GM21526 (cell line): ENCODE data around the gene TGFB1.
"Not testable (repeated sequence)": the region's sequence is repeated elsewhere in the genome, so short reads cannot be mapped to it uniquely, and the experiment has no call there.

Experiments used
- ATAC-seq: cut with Tn5 transposase; IDR thresholded peaks from one replicate; pipeline ENCODE4 v1.9.1; 2021; ENCODE audit warnings: moderate library complexity; ENCODE audit not compliant: unreplicated experiment, low FRiP score

TGFB1 gene

GRCh38 chr19:41304706-41305483 is 48.8 kb downstream of the TGFB1 start:
- ATAC-seq: no peak

DNA sequence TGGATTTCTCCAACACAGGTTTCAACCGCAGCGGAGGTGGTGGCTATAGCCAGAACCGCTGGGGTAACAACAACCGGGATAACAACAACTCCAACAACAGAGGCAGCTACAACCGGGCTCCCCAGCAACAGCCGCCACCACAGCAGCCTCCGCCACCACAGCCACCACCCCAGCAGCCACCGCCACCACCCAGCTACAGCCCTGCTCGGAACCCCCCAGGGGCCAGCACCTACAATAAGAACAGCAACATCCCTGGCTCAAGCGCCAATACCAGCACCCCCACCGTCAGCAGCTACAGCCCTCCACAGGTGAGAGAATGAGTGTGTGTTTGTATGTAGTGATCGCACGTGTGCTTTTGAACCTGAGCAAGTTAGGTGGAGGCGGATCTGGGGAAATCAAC is 49.8 kb downstream of the TGFB1 start:
- ATAC-seq: no peak

DNA sequence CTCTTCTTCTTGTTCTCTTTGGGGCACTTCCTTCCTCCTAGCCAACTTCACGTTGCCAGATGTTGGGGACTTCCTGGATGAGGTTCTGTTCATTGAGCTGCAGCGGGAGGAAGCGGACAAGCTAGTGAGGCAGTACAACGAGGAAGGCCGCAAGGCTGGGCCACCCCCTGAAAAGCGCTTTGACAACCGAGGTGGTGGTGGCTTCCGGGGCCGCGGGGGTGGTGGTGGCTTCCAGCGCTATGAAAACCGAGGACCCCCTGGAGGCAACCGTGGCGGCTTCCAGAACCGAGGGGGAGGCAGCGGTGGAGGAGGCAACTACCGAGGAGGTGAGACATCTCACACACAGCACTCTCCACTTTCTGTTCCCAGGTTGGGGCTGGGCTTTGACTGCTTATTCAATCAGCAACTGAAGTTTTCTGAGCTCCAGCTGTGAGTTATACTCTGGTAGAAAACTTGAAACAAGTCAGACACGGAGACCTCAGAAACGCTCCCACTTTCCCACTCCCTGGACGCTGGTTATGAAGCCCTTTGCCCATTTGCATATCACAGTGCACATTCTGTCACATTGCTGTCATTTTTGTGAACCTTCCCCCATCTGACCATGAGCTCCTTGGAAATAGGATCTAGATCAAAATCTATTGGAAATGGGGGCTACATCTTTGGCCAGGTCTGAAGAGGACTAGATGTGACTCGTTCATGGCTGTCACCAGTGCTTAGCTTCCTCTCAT is 50.9 kb downstream of the TGFB1 start:
- no peak for ATAC-seq

GRCh38 chr19:41300555-41300954 is 53.2 kb downstream of the TGFB1 start:
- no peak for ATAC-seq

- ATAC-seq: no peak
These were observed 54.0 kb downstream of the TGFB1 start for GRCh38 chr19:41299755-41300089.

- ATAC-seq: no peak
These were observed 54.5 kb downstream of the TGFB1 start for GRCh38 chr19:41299046-41299754.

- no peak for ATAC-seq
These were observed 55.3 kb downstream of the TGFB1 start for GRCh38 chr19:41298348-41298964.

DNA sequence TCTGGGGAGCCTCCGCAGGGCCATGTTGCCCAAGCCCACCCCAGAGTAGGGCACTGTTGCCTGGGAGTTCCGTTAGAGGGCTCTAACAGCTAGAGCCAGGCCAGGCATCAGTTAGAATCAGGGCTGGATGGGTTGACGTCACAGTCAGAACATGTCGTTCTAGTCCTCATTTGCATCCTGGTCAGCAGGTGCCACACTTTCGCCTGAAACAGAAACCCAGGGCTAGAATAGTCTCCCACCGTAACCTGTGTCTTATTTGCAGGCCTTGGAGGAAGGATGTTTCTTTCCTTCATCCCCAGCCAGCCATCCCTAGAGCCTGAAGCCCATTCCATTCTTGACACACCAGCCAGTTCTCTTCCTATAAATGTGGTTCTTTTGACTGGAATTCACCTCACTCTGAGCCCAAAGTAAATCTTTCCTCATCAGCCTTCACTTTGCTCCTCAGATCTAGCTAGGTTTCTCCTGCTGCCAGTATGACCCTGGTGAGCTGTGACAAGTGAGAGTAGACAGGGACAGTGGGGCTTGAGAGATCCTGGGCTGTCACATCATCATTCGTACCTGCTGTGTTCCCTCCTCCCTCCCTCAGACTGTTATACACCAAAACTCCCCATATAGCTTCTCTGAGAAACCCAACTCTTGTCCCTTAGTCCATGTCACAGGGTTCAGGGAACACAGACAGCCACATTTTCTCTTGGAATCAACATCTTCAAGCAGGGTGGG is 55.9 kb downstream of the TGFB1 start:
- peak; percentile 51 for ATAC-seq

GRCh38 chr19:41296433-41296871 is 57.3 kb downstream of the TGFB1 start:
- no peak for ATAC-seq

- ATAC-seq: no peak
These were observed 58.2 kb downstream of the TGFB1 start for GRCh38 chr19:41295499-41295898.

DNA sequence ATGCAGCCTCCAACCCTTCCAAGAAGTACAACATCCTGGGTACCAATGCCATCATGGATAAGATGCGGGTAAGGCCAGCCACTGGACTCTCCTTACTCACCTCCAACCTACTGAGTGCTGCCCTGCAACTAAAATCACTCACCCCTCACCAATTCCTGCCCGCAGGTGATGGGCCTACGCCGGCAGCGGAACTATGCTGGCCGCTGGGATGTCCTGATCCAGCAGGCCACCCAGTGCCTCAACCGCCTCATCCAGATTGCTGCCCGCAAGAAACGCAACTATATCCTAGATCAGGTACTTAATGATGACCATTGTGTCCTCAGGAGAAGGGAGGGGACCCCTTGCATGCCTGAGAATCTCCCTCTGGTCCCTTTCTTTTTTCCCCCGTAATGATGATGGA is 59.3 kb downstream of the TGFB1 start:
- ATAC-seq: no peak

GRCh38 chr19:41289814-41290213 is 63.9 kb downstream of the TGFB1 start:
- ATAC-seq: not testable (repeated sequence)

DNA sequence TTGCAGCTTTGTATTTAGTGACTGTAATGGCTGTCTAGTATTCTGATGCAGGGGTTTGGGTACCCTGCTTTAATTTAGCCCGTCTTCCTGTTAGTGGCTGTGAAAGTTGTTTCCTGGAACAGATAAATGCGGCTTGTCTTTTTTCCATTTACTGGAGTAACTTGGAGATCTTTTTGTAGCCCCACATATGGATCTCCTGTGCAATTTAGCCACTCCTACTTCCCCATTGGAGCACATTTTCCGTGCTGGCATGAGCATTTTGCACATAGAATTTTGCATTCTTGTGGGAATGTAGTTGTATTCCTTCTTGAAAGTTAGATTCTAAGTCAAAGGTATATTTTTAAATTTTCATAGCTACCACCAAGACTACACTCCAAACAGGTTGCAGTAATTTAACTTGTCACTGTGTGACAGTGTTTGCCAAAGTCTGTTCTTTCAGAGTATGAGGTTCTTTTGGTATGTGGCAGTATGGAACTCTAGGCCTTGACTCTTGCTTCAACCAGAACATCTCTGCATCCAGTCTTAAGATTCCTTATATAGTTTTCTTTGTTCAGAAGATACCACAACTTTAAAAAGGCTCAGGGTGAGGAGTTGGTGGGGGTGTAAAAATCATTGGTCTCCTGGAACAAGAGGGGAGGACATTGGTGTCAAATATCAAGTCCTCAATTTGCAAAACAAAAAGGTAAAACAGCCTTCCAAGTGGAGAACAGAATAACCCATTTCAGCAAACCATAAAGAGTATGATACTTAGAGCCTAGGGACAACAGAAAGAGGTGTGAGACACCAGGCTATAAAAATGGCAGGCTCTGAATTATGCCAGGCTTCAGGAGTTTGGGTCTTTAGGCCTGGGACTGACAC is 64.8 kb downstream of the TGFB1 start:
- no peak for ATAC-seq
